Left colon (tissue), 2 donors: ENCODE results near the gene RPTOR. TPM values are rescaled to one million over a fixed set of nuclear protein-coding genes. Genes with fewer than 3 reads are reported as not detected.
A peak's percentile ranks its signal among the peaks of the same experiment; 100 is the strongest.

Experiments
- ATAC-seq: fragments of 200-7000 bp; cut with Tn5 transposase; one replicate; pipeline ENCODE4 v1.9.1; 2020; ENCODE audit warnings: mild to moderate bottlenecking, moderate library complexity
- DNase-seq, 2 donors: peaks; one replicate each; pipeline ENCODE4 v3.0.0-alpha.2; 2020
- intact Hi-C, 2 donors: fragments of 100-400 bp; cut with DNase I in 1 of 2; cut with micrococcal nuclease in 1 of 2; formaldehyde crosslinking; loops; one replicate each; pipeline versions ENCODE4 v1.11.2 to v1.14.0; 2022; cut with DNase I, micrococcal nuclease
- total RNA-seq, 2 donors: library from RNA; stranded (reverse); fragmentation: NEBNext Ultra II Directional; extraction: Animal tissue kit (Norgen Biotek cat#: 25700); gene quantifications; one replicate each; pipeline ENCODE4 v1.2.1, GENCODE V29; 2021
- donor health status: DM: no; HTN: no; CAD: no.
- donor health status: DM: yes; HTN: yes; CAD: no.

Gene RPTOR
- total RNA-seq, 2 donors from 2014 or later, result 33.4 to 35.7 TPM

DNA sequence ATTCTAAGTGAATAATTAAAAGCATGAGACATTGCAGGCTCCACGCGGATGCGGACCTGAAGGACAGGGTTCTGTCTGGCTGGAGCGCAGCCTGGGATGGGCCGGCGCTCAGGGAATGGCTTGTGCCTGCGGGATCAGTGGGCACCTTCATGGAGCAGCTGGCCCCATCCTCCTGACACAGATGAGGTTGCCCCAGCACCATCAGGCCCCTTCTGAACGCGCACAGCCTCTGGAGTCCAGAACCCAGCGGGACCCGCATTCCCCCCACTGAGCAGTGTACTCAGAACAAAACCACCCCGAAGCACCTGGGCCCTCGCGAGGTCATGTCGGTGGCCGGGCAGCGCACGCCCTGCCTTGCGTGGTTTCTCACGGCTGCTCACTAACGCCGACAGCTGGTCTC lies 376.5 kb downstream of the RPTOR start:
- ATAC-seq (no peak), DNase-seq (peak in 1 of 2 donors; percentile 12)
- intact Hi-C loops, result no loop called here

GRCh38 chr17:80921741-80922579 lies 377.3 kb downstream of the RPTOR start:
- ATAC-seq, result no peak
- intact Hi-C loops, result no loop called here
- DNase-seq, result peak in 1 of 2 donors; percentile 18

DNA sequence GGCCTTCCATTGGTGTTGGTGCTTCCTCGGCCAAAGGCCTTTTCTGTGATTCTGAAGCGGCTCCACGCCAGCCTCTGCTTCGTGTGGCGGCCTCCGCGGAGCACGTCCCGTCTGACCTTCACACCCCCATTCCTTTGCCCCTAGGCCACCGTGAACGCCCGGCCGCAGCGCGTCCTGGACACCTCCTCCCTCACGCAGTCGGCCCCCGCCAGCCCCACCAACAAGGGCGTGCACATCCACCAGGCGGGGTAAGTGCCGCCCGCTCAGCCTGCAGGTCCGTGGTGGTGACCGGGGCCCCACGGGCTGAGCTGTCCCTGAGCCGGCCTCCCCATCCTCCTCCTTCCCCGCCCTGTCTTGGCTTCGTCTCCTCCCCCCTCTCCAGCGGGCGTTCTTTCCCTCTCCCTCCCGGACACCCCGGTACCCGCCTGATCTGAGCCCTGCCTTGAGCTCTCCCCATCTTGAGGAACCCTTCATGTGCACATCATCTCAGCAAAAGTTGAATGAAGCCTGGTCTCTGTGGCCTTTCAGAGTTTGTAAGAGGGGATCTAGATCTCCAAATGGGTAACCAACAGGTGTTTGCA lies 378.0 kb downstream of the RPTOR start:
- intact Hi-C loops, result no loop called here
- peak in 1 of 2 donors; percentile 14 for DNase-seq
- no peak for ATAC-seq

- peak in 1 of 2 donors; percentile 19 for DNase-seq
- no peak for ATAC-seq
- intact Hi-C loops, result no loop called here
Measured at GRCh38 chr17:80923211-80924110, 378.8 kb downstream of the RPTOR start.

GRCh38 chr17:80924111-80924806 lies 379.6 kb downstream of the RPTOR start:
- no peak for DNase-seq
- ATAC-seq, result no peak
- intact Hi-C loops, result no loop called here

DNA sequence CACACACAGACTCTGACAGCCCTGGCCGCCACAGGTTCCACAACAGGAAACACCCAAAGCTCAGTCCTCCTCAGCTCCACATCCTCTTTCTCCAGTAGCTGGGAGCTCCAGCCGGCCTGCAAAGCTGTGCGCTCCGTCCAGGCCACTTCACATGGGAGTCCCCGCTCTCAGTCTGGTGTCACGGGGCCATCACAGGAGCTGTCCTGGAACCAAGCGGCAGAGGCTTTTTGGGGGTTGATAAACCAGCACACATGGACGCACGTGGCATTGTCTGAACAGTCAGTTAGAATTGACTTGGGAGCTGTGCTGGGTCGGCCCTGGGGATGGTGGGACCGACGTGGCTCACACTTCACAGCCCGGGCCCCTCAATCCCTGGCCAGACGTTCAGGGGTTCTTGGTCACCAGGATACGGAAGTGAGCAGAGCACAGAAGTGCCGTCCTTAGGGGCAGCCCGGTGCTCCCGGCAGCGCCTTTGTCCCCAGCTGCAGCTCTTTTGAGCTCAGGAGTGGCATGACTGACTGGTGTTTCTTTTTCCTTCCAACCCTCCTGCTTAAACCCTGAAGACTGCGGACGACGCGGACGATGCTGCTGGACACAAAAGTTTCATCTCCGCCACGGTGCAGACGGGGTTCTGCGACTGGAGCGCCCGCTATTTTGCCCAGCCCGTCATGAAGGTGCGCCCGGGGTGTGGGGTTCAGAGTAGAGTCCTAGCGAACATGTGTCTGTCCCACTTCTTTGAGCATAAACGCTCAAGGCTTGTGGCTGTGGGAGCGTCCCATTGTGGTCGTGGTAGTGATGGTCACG lies 380.4 kb downstream of the RPTOR start:
- DNase-seq, result no peak
- intact Hi-C loops, result no loop called here
- ATAC-seq, result no peak

DNA sequence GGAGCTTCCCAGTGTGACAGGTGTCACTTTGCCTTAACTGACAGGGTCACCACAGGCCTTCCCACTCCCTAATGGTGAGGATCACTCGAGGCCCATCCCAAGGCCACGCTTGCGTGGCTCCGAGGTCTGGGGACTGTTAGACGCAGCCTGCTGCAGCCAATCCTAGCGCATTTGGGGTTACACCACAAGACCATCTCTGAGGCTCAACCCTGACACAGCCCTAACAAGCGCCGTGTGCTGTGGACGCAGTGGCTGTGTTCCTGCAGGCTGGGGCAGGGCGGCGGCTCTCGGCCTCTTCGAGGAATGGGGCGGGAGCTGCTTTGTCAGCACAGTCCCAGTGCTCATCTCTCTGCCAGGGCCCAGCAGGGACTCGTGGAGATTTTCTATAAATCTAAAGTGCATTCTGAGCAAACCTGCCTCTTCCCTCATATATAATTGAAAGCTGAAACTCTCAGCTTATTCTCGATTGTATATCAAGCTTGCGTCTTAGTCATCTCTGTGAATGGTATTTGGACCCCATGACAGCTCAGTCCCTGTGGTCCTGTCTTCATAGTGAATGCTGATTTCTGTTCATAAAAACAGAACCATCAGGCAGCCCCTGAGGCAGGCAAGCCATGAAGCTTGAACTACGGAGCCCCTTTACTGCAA lies 381.2 kb downstream of the RPTOR start:
- DNase-seq (no peak), ATAC-seq (no peak)
- intact Hi-C loops, result no loop called here

DNA sequence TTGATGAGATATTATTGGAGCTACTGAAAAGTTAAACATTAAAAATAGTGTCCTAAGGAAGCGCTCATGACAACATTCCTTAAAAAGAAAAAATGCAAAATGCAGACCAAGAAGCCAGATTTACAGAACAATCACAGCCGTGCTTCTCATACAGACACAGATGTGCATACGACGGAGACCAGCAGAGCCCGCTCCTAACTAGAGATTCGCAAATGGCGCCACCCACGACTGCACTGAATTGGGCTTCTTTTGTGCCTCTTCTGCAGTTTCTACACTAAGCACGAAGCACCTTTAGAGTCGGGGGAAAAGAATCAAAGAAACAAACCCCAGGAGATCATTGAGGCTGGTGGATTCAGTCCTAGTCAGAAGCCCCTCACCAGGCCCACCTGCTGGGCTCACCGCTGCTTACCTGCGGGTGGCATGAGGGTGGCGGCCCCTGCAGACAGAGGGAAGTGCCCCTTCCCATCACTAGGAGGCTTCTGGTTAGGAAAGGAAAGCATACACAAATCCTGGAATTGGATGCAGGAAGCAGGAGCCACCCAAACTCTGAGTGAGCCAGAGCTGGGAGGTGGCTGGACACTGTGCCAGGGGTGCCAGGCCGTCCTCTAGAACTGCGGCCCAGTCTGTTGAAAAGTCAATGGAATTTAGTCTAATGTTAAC lies 382.1 kb downstream of the RPTOR start:
- DNase-seq (no peak), ATAC-seq (no peak)
- intact Hi-C loops, result no loop called here

DNA sequence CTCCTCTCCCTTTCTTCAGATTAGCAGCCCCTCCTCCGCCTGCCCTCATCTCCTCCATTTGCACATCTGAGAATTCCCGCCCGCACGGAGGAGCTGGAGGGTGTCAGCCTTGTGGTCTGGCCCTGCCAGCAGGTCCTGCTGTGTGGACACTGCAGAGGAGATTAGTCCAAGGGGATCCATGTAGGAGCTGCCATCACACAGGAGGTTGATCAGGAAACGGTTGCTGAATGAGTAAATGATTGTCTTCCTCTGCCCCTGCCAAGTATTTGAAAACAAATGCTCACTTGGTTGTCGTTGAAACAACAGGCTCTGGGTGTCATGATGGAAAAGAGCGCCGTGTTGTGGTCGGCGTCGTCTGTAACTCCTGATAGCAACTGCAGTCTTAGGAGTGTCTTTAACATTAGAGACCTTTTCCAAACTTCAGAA lies 383.2 kb downstream of the RPTOR start:
- ATAC-seq, result no peak
- intact Hi-C loops, result no loop called here

DNA sequence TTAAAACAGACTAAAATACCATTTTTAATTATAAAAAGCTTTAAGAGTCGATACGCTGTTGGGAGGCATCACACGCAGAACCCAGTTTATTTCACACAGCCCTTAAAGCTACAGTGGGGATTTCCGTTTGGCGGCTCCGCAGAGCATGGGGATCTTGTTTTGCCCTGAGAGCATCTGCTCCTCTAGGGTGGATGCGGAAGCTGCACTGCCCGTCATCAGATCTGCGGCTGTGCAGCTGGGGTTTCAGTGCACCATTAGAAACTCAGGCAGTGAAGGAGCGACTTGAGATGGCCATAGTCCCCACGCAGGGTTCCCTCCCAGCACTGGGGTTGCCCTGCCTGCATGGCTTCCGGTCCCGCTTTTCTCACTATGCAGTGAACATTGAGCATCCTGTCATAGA lies 384.8 kb downstream of the RPTOR start:
- ATAC-seq (no peak), DNase-seq (no peak)
- intact Hi-C loops, result no loop called here

More for the DNA sequence above, 383.2 kb downstream of the RPTOR start:
- DNase-seq, result no peak

DNA sequence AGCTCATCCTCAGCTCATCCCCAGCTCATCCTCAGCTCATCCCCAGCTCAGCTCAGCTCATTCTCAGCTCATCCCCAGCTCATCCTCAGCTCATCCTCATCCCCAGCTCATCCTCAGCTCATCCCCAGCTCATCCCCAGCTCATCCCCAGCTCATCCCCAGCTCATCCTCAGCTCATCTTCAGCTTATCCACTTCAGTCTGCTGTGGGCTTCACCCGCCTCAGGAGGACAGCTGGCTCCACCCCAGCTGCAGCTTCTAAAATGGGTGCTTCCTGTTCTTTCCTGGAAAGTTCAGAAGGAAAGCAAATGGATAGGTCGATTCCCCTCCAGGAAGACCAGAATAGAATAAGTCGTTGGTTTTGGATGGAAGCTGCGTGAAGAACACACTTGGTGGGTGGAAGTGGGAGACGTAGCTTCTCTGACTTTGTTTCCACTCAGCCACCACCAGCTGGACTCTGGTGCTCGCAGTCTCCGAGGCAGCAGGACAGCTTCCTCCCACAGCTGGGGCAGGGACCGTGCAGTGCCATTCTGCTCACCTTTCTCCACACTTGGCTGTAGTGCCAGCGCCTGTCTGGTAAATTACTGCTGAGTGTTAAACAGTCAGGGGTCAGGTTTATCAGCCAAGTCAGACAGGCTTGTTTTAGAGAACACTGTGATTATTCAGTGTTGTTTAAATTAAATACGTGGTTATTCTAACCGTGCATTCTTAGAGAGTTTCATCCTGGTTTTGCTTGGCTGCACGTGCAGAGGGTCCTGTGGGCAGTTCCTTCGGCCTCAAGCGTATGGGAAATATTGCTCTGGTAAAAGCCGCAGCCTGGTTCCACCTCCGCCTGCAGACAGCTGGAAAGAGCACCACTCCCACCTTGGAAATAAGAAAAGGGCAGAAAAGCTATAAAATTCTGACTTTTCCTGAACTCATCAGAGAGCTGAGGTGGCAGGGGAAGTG lies 386.0 kb downstream of the RPTOR start:
- no peak for ATAC-seq
- DNase-seq, result no peak
- intact Hi-C loops, result no loop called here

GRCh38 chr17:80931421-80932265 lies 387.0 kb downstream of the RPTOR start:
- intact Hi-C loops, result no loop called here
- ATAC-seq (no peak), DNase-seq (peak in 1 of 2 donors; percentile 18)

DNA sequence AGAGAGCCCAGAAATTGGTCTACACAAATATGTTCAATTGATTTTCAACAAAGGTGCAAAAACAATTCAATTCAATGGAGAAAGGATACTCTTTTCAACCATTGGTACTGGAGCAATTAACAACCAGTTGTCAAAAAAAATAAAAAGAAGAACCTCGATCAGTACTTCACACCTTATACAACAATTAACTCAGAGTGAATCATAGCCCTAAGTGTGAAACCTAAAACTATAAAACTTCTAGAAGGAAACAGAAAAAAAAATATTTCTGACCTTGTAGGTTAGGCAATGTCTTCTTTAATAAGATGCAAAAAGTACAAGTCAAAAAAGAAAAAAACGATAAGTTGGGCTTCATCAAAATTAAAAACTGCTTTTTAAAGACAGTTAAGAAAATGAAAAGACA lies 390.9 kb downstream of the RPTOR start:
- intact Hi-C loops, result no loop called here
- ATAC-seq, result no peak
- no peak for DNase-seq

- intact Hi-C loops, result no loop called here
- DNase-seq, result no peak
Measured at GRCh38 chr17:80936218-80936617, 391.6 kb downstream of the RPTOR start.

DNA sequence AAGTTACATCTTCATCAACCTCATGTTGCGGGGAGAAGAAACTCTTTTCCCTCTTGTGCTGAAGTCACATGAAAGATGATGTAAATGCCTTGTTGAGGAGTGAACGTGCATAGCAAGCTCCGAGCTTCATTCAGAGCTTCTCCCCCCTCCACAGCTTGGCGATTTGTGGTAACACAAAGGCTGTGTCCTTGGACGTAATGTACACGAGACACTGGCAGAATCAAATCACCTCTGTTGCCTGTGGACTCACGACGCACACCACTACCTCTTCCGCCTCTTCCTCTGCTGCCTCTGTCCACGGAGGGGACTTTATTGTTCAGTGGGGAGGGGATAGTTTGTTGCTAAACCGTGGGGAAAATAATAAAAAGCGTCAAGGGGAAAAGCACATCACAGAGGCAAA lies 392.1 kb downstream of the RPTOR start:
- ATAC-seq (no peak), DNase-seq (no peak)
- intact Hi-C loops, result no loop called here

More at GRCh38 chr17:80936218-80936617, 391.6 kb downstream of the RPTOR start:
- no peak for ATAC-seq
